NCI-H146 (cell line): Measurements from ENCODE around the gene TTC9B.
"Not testable (repeated sequence)": the region's sequence is repeated elsewhere in the genome, so short reads cannot be mapped to it uniquely, and the experiment has no call there.

Experiments used
- DNase-seq: peaks from one replicate; lab custom pipeline; 2025; lab: John Stamatoyannopoulos, UW

The TTC9B gene

GRCh38 chr19:40214936-40215335 is 3.2 kb downstream of the TTC9B start:
- no peak for DNase-seq

GRCh38 chr19:40213882-40214570 is 4.2 kb downstream of the TTC9B start:
- DNase-seq: no peak

- no peak for DNase-seq
These were observed 4.8 kb downstream of the TTC9B start for GRCh38 chr19:40213251-40213829.

- DNase-seq: no peak
These were observed 7.3 kb downstream of the TTC9B start for GRCh38 chr19:40210889-40211288.

- no peak for DNase-seq
These were observed 9.6 kb downstream of the TTC9B start for GRCh38 chr19:40208602-40209001.

GRCh38 chr19:40205760-40206159 is 12.4 kb downstream of the TTC9B start:
- DNase-seq: no peak

GRCh38 chr19:40204381-40204780 is 13.8 kb downstream of the TTC9B start:
- no peak for DNase-seq

- no peak for DNase-seq
These were observed 17.7 kb downstream of the TTC9B start for GRCh38 chr19:40200341-40201099.

GRCh38 chr19:40198272-40198990 is 19.8 kb downstream of the TTC9B start:
- DNase-seq: no peak

GRCh38 chr19:40193587-40193849 is 24.7 kb downstream of the TTC9B start:
- no peak for DNase-seq

- no peak for DNase-seq
These were observed 25.2 kb downstream of the TTC9B start for GRCh38 chr19:40192758-40193586.

GRCh38 chr19:40191836-40192646 is 26.1 kb downstream of the TTC9B start:
- peak; percentile 62 for DNase-seq

- peak; percentile 68 for DNase-seq
These were observed 27.0 kb downstream of the TTC9B start, which contains the start of gene MAP3K10 for GRCh38 chr19:40190891-40191835. Gene MAP3K10, plus strand, starts transcription at chr19:40191426. Its CDS starts 606 bp downstream, at chr19:40192032.

GRCh38 chr19:40184273-40184672 is 33.9 kb downstream of the TTC9B start:
- no peak for DNase-seq

GRCh38 chr19:40178756-40179155 is 39.4 kb downstream of the TTC9B start:
- no peak for DNase-seq

GRCh38 chr19:40177286-40178070 is 40.7 kb downstream of the TTC9B start:
- no peak for DNase-seq

- DNase-seq: no peak
These were observed 42.4 kb downstream of the TTC9B start for GRCh38 chr19:40175820-40176219.

- no peak for DNase-seq
These were observed 44.1 kb downstream of the TTC9B start for GRCh38 chr19:40174092-40174491.

- DNase-seq: not testable (repeated sequence)
These were observed 46.9 kb downstream of the TTC9B start for GRCh38 chr19:40171293-40171692.
